ENCODE results near the gene LRP5. TPM values are rescaled to one million over a fixed set of nuclear protein-coding genes. Genes with fewer than 3 reads are reported as not detected.

The LRP5 gene
- total RNA-seq, 2 donors from 2014 or later: 46.2 to 48.5 TPM

- no peak for DNase-seq (ENCODE audit: low spot score)
- intact Hi-C loops (cut with DNase I): no loop called here
Measured at GRCh38 chr11:68353118-68353517, 40.7 kb downstream of the LRP5 start.

DNA sequence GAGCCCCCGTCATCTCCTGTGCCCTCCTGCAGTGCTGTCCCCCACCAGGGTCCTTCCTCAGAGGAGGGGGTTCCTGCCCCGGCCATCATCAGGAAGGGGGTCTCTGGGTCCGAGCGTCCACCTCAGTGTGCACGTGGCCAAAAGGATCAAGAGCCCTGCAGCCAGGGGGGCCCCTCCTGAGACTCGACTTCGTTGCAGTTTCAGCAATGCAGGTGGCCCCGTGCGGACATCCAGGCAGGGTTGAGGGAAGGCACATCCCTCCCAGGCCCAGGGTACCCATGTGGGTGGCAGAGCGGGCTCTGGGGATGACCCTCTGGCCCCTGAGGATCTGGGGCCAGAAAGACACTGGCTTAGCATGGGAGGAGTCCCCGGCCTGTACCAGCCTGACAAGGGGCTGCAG lies 41.3 kb downstream of the LRP5 start:
- DNase-seq (ENCODE audit: low spot score): no peak
- intact Hi-C loops (cut with DNase I): no loop called here

DNA sequence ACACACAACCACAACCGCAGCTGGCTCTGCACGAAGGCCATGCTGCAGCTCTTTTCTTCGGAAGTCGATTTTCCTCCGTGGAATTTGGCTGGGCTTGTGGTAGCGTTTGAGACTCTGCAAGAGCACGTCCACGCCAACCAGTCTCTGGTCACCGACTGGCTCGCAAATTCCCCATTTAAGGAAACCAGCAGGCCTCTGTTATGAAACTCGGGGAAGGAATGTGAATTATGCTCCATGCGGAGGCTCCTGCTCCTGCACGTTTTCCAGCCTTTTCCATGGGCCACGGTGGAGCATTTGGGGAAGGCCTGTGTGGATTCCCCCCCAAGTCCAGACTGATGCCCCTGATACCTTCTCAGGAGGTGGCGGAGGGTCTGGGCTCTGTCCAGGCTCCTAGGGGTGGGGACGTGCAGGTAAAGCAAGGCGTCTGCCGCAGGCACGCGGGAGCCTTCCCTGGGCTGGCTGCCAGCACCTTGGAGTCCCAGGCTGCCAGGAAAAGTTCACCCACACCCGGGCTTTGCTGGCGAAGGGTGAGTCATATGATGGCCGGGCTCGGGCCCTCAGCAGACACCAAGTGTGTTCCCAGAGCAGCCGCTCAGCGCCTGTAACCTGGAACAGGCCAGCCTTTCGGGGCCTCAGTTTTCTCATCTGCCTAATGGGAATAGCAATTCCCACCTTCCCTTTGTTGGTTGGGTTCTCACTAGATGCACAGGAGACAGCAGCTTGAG lies 41.9 kb downstream of the LRP5 start:
- intact Hi-C loops (cut with DNase I): no loop called here
- DNase-seq (ENCODE audit: low spot score): peak; percentile 95

DNA sequence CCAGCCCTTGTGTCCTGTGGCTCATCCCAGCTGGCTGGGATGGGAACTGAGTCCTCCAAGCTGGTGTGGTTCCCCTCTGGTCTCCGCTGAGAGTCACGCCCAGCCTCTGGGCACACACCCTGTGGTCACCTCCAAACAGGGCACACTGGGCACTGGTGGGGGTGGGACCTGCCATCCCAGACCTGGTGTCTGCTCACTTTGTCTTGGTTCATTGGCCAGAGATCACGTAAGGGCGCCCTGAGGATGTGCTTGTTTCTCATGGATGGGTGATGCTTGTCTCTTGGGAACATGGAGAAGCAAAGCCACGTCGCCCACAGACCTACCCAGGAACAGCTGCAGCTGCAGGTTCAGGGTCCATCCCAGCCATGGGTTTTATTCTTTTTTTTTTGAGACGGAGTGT lies 43.1 kb downstream of the LRP5 start:
- intact Hi-C loops (cut with DNase I): no loop called here
- no peak for DNase-seq (ENCODE audit: low spot score)

GRCh38 chr11:68357568-68357967 lies 45.2 kb downstream of the LRP5 start:
- intact Hi-C loops (cut with DNase I): no loop called here
- DNase-seq (ENCODE audit: low spot score): no peak

GRCh38 chr11:68358416-68358815 lies 46.0 kb downstream of the LRP5 start:
- no peak for DNase-seq (ENCODE audit: low spot score)
- intact Hi-C loops (cut with DNase I): no loop called here

GRCh38 chr11:68361702-68362101 lies 49.3 kb downstream of the LRP5 start:
- intact Hi-C loops (cut with DNase I): no loop called here
- no peak for DNase-seq (ENCODE audit: low spot score)

GRCh38 chr11:68362801-68363379 lies 50.5 kb downstream of the LRP5 start:
- intact Hi-C loops (cut with DNase I): no loop called here
- no peak for DNase-seq (ENCODE audit: low spot score)

- DNase-seq (ENCODE audit: low spot score): no peak
- intact Hi-C loops (cut with DNase I): no loop called here
Measured at GRCh38 chr11:68363776-68364175, 51.4 kb downstream of the LRP5 start.

- intact Hi-C loops (cut with DNase I): no loop called here
- DNase-seq (ENCODE audit: low spot score): no peak
Measured at GRCh38 chr11:68364581-68364980, 52.2 kb downstream of the LRP5 start.

DNA sequence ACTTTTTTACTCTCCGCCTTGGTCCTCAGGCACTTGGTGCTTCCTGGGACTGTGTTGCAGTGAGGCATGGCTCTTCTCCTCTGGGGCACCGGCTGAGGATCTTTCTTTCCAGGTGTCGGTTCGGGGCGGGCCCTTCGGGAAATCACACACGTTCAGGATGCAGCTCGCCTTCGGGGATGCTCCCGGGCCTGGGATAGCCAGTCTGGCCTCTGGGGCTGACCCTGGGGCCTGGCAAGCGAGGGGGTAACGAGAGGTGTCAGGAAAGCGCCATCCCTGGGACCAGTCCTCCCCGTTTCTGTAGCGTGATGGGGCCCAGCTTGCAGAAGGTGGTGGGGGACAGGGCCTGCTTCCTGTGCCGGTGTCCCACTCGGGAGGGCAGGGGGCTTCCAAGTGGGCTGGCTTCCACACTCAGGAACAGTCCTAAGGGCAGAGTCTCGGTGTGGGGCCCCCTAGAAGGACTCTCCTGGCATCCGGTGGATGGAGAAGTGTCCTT lies 53.6 kb downstream of the LRP5 start:
- DNase-seq (ENCODE audit: low spot score): no peak
- intact Hi-C loops (cut with DNase I): no loop called here

- no peak for DNase-seq (ENCODE audit: low spot score)
- intact Hi-C loops (cut with DNase I): no loop called here
Measured at GRCh38 chr11:68367252-68367651, 54.9 kb downstream of the LRP5 start.

- DNase-seq (ENCODE audit: low spot score): no peak
- intact Hi-C loops (cut with DNase I): loop anchor here in 1 of 2 donors (10.0 kb wide), 1 partner anchor 75 kb away; no protein-coding TSS in a partner anchor
Measured at GRCh38 chr11:68369756-68370155, 57.4 kb downstream of the LRP5 start.

GRCh38 chr11:68370211-68371111 lies 58.1 kb downstream of the LRP5 start:
- intact Hi-C loops (cut with DNase I): loop anchor here in 1 of 2 donors (10.0 kb wide), 1 partner anchor 74 kb away; no protein-coding TSS in a partner anchor
- DNase-seq (ENCODE audit: low spot score): no peak

GRCh38 chr11:68371171-68372041 lies 59.0 kb downstream of the LRP5 start:
- intact Hi-C loops (cut with DNase I): loop anchor here in 1 of 2 donors (10.0 kb wide), 1 partner anchor 73 kb away; no protein-coding TSS in a partner anchor
- no peak for DNase-seq (ENCODE audit: low spot score)

GRCh38 chr11:68372114-68372513 lies 59.7 kb downstream of the LRP5 start:
- no peak for DNase-seq (ENCODE audit: low spot score)
- intact Hi-C loops (cut with DNase I): loop anchor here in 1 of 2 donors (10.0 kb wide), 1 partner anchor 73 kb away; no protein-coding TSS in a partner anchor

DNA sequence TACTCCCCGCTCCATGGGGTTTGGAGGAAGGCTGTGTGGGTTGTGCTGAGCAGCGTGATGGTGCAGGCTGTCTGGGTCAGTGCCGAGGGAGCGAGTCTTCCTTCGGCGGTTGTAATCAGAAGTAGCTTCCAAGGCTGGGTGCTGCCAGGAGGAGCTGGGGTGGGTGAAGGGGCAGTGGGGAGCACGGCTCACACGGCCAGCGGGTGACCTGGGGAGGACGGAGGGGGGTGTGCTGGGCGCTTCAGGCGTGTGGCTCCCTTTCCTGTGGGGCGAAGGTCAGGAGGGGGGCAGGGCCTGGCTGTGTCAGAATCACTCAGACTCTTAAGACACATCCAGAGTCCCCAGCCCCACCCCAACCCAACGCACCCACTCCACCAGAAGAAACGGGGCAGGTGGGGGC lies 60.2 kb downstream of the LRP5 start:
- DNase-seq (ENCODE audit: low spot score): no peak
- intact Hi-C loops (cut with DNase I): loop anchor here in 1 of 2 donors (10.0 kb wide), 1 partner anchor 72 kb away; no protein-coding TSS in a partner anchor

DNA sequence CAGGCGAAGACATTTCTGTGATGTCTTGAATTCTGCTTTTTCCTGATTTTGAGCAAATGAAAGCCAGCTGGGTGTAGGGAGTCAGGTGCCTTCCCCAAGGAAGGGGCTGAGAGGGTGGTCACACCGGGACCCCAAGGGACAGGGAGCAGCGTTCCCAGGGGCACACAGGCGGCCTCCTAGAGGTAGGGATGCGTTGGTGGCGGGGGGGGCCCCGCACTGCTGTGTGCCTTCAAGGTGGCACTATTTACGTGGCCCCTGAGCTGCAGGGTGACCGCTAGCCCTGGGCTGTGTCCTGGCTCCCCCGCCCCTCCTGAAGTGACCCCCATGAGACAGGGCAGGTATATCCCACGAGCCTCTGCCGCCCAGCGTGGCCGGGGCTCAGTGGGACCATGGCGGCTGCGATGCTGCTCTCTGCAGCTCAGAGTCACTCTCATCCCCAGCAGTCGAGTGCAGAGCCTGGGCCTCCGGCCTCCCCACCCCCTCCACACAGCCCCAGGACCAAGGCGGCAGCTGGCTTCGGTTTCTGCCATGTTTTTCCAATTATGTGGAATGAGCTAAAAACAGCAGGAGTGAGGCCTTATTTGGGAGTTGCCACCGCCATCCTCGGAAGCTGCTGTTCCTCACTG lies 60.9 kb downstream of the LRP5 start:
- intact Hi-C loops (cut with DNase I): loop anchor here in 1 of 2 donors (10.0 kb wide), 1 partner anchor 71 kb away; no protein-coding TSS in a partner anchor
- no peak for DNase-seq (ENCODE audit: low spot score)

Measured in posterior vena cava (tissue), 2 donors.